Stimulated activated CD4-positive, alpha-beta T cell treated with anti-CD3 and anti-CD28 coated beads, Interleukin-4, amount 100 ng/mL, for 4 hours (primary cell): ENCODE results near the gene GDI2.
A peak's percentile ranks its signal among the peaks of the same experiment; 100 is the strongest.
"Not testable (repeated sequence)": the region's sequence is repeated elsewhere in the genome, so short reads cannot be mapped to it uniquely, and the experiment has no call there.

Experiments used
- DNase-seq, 2 experiments: peaks; one replicate each; pipeline ENCODE4 v3.0.0-alpha.2; 2020

The GDI2 gene

GRCh38 chr10:5826511-5826910 lies 13.3 kb upstream of the GDI2 start:
- not testable (repeated sequence) for DNase-seq

- no peak for DNase-seq
Observed at GRCh38 chr10:5818894-5819293, 5.7 kb upstream of the GDI2 start.

GRCh38 chr10:5818048-5818331 lies 4.8 kb upstream of the GDI2 start:
- no peak for DNase-seq

GRCh38 chr10:5817322-5818047 lies 4.3 kb upstream of the GDI2 start:
- no peak for DNase-seq

- no peak for DNase-seq
Observed at GRCh38 chr10:5816170-5816569, 2.9 kb upstream of the GDI2 start.

- DNase-seq = peak in 1 of 2 experiments; percentile 8
Observed at GRCh38 chr10:5814110-5815107, 1.2 kb upstream of the GDI2 start.

GRCh38 chr10:5813091-5813340 lies 218 bp downstream of the GDI2 start:
- DNase-seq = no peak

GRCh38 chr10:5812283-5813090 lies 747 bp downstream of the GDI2 start:
- peak; percentile 12 to 40 for DNase-seq

GRCh38 chr10:5811387-5811821 lies 1.8 kb downstream of the GDI2 start:
- no peak for DNase-seq

GRCh38 chr10:5810225-5810624 lies 3.0 kb downstream of the GDI2 start:
- DNase-seq = no peak

GRCh38 chr10:5809527-5810154 lies 3.6 kb downstream of the GDI2 start:
- no peak for DNase-seq

- not testable (repeated sequence) for DNase-seq
Observed at GRCh38 chr10:5808783-5809392, 4.3 kb downstream of the GDI2 start.

- DNase-seq = no peak
Observed at GRCh38 chr10:5806745-5807144, 6.5 kb downstream of the GDI2 start.

GRCh38 chr10:5805711-5806110 lies 7.5 kb downstream of the GDI2 start:
- no peak for DNase-seq

- DNase-seq = no peak
Observed at GRCh38 chr10:5805260-5805659, 8.0 kb downstream of the GDI2 start.

GRCh38 chr10:5804386-5804785 lies 8.8 kb downstream of the GDI2 start:
- no peak for DNase-seq

GRCh38 chr10:5800782-5801181 lies 12.5 kb downstream of the GDI2 start:
- no peak for DNase-seq

- DNase-seq = no peak
Observed at GRCh38 chr10:5794236-5794635, 19.0 kb downstream of the GDI2 start.

GRCh38 chr10:5789626-5790025 lies 23.6 kb downstream of the GDI2 start:
- DNase-seq = no peak

- DNase-seq = no peak
Observed at GRCh38 chr10:5788969-5789368, 24.3 kb downstream of the GDI2 start.

GRCh38 chr10:5783300-5783699 lies 29.9 kb downstream of the GDI2 start:
- DNase-seq = no peak

- no peak for DNase-seq
Observed at GRCh38 chr10:5782174-5782573, 31.1 kb downstream of the GDI2 start.

- no peak for DNase-seq
Observed at GRCh38 chr10:5779730-5780129, 33.5 kb downstream of the GDI2 start.
